GM19438 (cell line): ENCODE data around the gene SWSAP1.
"Not testable (repeated sequence)": the region's sequence is repeated elsewhere in the genome, so short reads cannot be mapped to it uniquely, and the experiment has no call there.

Experiments used
- ATAC-seq: cut with Tn5 transposase; IDR thresholded peaks from one replicate; pipeline ENCODE4 v1.9.1; 2021; ENCODE audit warnings: low read depth; ENCODE audit not compliant: unreplicated experiment

Gene SWSAP1, protein sequence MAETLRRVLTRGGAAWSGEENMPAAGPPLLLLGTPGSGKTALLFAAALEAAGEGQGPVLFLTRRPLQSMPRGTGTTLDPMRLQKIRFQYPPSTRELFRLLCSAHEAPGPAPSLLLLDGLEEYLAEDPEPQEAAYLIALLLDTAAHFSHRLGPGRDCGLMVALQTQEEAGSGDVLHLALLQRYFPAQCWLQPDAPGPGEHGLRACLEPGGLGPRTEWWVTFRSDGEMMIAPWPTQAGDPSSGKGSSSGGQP

GRCh38 chr19:11374433-11375142, at the start of gene SWSAP1:
Gene SWSAP1, plus strand, starts transcription at chr19:11374666. Its CDS starts 15 bp downstream, at chr19:11374681.
- ATAC-seq: peak; percentile 83

DNA sequence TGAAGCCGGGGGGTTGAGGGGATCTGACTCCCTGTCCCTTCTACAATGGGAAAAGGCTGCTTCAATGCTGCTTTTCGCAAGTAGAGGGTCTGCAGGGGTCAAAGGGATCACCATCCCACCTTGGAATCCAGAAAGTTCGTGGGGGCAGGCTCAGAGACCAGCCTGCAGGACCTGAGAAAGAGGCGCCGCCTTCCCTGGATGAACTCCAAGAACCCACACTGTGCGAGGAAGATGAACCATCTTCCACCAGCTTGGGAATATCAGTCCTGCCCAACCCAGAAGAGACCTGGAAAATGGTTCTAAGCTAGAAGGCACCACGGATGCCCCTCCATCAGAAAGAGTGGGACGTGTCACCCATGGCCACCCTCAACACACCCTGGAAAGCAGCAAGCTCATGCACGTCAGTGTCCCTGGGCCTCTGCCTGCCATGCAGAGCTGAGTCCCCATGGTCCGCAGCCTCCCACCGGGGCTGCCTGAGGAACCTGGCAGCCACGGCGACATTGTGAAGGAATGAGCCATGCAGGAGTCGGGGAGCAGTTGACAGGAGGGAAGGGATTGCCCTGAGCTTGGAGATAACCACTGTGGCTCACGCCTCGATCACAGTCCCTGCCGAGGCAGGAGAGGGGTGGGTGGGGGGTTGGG, 49.6 kb upstream of the SWSAP1 start:
- no peak for ATAC-seq

- ATAC-seq: no peak
Measured at GRCh38 chr19:11325544-11325943, 48.9 kb upstream of the SWSAP1 start.

GRCh38 chr19:11330127-11330526, 44.3 kb upstream of the SWSAP1 start:
- ATAC-seq: no peak

- no peak for ATAC-seq
Measured at GRCh38 chr19:11331502-11331901, 43.0 kb upstream of the SWSAP1 start.

- no peak for ATAC-seq
Measured at GRCh38 chr19:11332822-11333221, 41.6 kb upstream of the SWSAP1 start.

DNA sequence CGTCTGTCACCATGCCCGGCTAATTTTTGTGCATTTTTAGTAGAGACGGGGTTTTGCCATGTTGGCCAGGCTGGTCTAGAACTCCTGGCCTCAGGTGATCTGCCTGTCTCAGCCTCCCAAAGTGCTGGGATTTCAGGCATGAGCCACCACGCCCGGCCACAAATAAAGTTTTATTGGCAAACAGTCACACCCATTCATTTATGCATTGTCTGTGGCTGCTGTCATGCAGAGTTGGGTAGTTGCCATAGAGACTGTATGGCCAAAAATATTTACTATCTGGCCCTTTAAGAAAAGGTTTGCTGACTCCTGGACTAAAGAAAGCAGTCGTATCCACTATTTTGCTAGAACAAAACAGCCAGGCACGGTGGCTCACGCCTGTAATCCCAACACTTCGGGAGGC, 40.6 kb upstream of the SWSAP1 start:
- ATAC-seq: not testable (repeated sequence)

GRCh38 chr19:11335449-11336146, 38.9 kb upstream of the SWSAP1 start:
- ATAC-seq: no peak

- ATAC-seq: no peak
Measured at GRCh38 chr19:11337080-11337479, 37.4 kb upstream of the SWSAP1 start.

DNA sequence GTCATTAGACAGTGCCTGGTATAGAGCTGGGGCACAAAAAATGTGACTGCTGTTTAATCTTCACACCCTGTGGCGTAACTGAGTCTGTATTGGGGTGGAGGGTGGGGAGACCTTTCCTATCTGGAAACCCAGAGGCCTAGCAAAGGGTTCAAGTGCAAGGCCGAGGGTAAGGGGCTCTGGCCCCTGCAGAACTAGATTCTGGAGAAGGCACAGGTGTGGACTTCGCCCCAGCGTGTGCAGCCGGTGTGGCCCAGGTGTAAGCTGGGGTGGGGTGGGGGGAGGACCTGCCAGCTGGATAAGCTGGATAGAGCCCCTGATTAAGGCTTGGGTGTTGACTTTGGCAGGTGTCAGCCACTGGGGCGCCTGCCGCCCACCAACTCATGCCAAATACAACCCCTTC, 36.3 kb upstream of the SWSAP1 start:
- no peak for ATAC-seq

DNA sequence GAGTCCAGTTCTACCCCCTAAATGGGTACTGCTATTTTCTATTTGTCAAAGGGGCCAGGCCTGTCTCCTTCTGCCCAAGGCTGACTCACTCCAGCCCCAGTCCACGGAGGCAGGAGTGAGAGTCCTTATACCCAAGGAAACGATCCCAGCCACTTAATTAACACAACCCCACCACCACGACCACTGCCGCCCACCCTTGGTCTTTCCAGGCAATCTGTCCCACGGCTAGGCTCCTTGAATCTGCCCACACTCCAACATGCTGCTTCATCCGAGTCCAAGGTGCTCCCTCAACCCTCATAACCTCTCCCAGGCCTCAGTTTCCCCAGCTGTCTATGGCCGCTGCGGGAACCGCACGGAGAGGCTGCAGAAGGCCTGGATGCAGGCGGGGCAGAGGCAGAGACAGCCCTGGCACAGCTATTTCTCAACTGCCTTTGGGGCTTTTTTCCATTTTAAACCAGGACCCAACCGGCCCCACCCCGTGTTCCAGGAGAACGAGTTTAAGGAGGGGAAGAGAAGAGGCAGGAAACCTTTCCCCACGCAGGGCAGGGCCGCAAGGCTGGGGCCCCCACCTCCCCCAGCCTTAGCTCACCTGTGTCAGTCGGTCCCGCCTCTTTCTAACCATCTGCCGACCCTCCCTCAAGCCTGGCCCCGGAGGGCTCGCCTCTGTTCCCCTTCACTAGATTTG, 35.8 kb upstream of the SWSAP1 start:
- no peak for ATAC-seq

DNA sequence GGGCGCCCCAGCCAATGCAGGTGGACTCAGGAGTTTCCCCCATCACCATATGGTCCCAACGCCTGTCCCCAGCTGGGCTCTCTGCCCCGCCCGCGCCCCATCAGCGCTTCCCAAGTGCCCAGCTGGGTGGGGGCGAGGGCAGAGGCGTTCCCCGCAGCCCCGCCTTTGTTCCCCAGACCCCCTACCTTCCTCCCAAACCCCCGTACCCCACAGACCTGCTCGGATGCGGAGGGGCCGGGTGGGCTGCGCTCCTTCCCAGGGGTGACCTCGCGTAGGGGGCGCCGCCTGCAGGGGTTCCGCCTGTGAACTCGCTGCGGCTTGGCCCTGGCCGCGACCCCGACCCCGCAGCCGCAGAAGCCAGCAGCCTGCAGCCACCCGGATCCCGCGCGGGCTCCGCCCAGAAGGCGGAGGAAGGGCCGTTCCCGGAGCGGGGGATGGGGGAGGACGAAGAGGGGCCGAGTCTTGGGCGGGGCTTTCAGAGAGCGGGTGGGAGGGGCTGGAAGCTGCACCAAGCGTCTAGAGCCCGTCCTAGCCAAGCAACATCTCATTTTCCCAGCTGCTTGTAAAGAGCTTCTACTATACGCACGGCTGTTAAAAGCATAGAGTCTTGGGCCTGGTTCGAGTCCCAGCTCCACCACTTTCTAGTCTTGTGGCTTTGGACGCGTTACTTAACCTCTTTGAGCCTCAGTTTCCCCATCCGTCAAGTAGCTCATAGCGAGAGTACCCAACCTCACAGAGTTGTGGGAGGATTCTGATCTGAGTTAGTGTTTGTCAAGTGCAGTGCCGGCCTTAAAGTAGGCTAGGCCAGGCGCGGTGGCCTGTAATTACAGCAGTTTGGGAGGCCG, 35.0 kb upstream of the SWSAP1 start, which contains the start of gene RAB3D:
Gene RAB3D (minus strand): TSS at position 404 of the 845 bp plus-strand sequence. CDS start 2,258 bp downstream, outside the sequence.
- peak; percentile 72 for ATAC-seq

GRCh38 chr19:11340099-11340467, 34.4 kb upstream of the SWSAP1 start:
- ATAC-seq: not testable (repeated sequence)

GRCh38 chr19:11342429-11342828, 32.0 kb upstream of the SWSAP1 start:
- no peak for ATAC-seq

DNA sequence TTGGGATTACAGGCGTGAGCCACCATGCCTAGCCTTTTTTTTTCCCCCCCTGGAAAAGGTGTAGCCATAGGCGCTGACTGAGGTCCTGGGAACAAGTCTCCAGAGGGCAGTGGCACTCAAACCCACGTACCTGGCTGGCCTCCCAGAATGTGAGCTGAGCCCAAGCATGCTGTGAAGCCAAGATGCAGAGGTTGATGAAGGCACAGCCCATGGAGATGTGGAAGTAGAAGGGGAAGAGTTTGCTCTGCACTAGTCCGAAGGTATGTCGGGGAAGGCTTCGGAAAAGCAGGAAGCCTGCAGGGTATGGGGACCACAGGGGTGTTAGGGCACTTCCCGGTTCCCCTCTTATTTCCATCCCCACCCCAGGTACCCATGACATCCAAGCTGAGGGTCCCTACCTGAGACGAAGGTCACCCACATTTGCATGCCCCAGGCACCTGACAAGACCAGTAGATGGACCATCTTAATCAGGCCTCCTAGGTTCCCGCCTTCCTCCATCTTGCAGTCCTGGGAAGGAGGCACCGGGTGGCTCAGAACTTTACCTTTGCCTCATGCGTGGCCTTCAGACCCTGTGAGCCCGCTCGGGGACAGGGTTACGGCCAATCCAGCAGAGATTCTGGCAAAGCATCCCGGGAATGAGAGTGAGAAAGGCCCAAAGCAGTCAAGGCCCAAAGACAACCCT, 29.2 kb upstream of the SWSAP1 start:
- no peak for ATAC-seq

GRCh38 chr19:11346104-11346940, 28.1 kb upstream of the SWSAP1 start, which contains the start of the genes CCDC159 and TMEM205:
Gene CCDC159, plus strand, starts transcription at chr19:11346519. Its CDS starts 88 bp downstream, at chr19:11346607.
Gene TMEM205, minus strand, starts transcription at chr19:11346268. Its CDS starts 649 bp downstream, at chr19:11345619.
- ATAC-seq: peak; percentile 80

DNA sequence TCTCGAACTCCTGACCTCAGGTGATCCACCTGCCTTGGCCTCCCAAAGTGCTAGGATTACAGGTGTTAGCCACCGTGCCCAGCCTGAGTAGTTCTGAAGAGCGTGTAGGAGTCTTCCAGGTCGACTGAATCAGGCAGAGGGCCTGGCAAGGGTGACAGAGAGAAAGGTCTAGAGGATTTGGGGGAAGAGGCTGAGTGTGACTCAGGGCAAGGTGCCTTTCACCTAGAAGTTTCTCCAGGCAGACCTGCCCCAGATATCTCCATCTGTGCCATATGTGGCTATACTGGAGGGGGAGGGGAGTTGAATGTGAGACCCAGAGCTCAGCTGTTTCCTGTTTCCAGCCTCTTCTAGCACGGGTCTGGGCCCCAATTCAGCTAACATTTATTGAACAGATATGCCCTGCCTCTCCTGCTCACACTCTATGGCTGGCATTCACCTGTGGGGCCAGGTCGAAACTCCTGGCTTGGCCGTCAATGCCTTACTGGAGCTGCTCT, 26.9 kb upstream of the SWSAP1 start:
- ATAC-seq: no peak

DNA sequence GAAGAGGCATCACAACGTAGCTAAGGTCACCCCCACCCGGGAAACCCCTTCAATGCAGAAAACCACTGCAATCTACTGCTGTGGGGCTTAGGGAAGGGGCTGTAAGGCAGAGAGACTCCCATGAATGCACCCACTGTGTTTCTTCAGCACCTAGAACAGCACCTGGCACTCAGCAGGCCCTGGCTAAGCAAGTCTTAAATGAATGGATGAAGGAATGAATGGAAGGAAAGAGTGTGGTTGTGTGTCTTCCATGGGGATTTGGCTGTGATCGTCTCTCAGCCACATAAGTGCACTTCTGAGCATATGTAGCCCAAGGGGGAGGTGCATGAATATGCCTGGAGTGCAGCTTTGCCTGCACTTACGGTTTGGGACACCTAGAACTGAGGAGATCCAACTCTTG, 25.3 kb upstream of the SWSAP1 start:
- no peak for ATAC-seq
